Measurements from ENCODE around the gene PDSS1. TPM values are rescaled to one million over a fixed set of nuclear protein-coding genes. Genes with fewer than 3 reads are reported as not detected.
"Not testable (repeated sequence)": the region's sequence is repeated elsewhere in the genome, so short reads cannot be mapped to it uniquely, and the experiment has no call there.

The PDSS1 gene
- total and polyA plus RNA-seq, 3 experiments from 2014 or later, result 3.0 to 34.7 (median 32.0) TPM

- CTCF ChIA-PET, result no interaction called here
- no peak overlapping the region for H3K27ac Mint-ChIP-seq
Measured at GRCh38 chr10:26665080-26666048, 32.1 kb upstream of the PDSS1 start.

GRCh38 chr10:26675873-26676257, 21.6 kb upstream of the PDSS1 start:
- Histone ChIP-seq H3K9me3 (ENCODE audit: low read length) (no peaks in the 10 kb centered on the region), H3K4me1 (ENCODE audit: insufficient read depth, low read length) (no peaks in the 10 kb centered on the region), H3K36me3 (ENCODE audit: insufficient read depth, low read length) (no peaks in the 10 kb centered on the region), H3K27ac (ENCODE audit: low read depth, low read length) (no peak overlapping the region), H3K4me3 (ENCODE audit: low read length) (no peak overlapping the region), H3K27me3 (ENCODE audit: insufficient read depth, low read length, poor library complexity, severe bottlenecking) (no peaks in the 10 kb centered on the region)
- ChIA-PET POLR2A (no interaction called here), CTCF (no interaction called here)
- Mint-ChIP-seq H3K4me3 (no peak overlapping the region), H3K36me3 (no peaks in the 10 kb centered on the region), H3K9me3 (no peaks in the 10 kb centered on the region), H3K27ac (no peak overlapping the region), H3K27me3 (peaks cover 5 to 11% of the 10 kb centered on the region in 2 donors), H3K4me1 (no peaks in the 10 kb centered on the region)
- DNase-seq, result no peak

More at GRCh38 chr10:26665080-26666048, 32.1 kb upstream of the PDSS1 start:
- Mint-ChIP-seq H3K9me3 (peaks cover 0 to 7% (median 0%) of the 10 kb centered on the region in 5 donors), H3K36me3 (peaks cover 0 to 6% (median 0%) of the 10 kb centered on the region in 3 donors), H3K4me1 (no peaks in the 10 kb centered on the region), H3K4me3 (no peak overlapping the region), H3K27me3 (peaks cover 16 to 25% of the 10 kb centered on the region in 2 donors)
- Histone ChIP-seq H3K9me3 (ENCODE audit: low read length) (no peaks in the 10 kb centered on the region), H3K4me1 (ENCODE audit: insufficient read depth, low read length) (no peaks in the 10 kb centered on the region), H3K4me3 (ENCODE audit: low read length) (no peak overlapping the region), H3K27me3 (ENCODE audit: insufficient read depth, low read length, poor library complexity, severe bottlenecking) (peaks cover 4% of the 10 kb centered on the region), H3K27ac (ENCODE audit: low read depth, low read length) (no peak overlapping the region), H3K36me3 (ENCODE audit: insufficient read depth, low read length) (no peaks in the 10 kb centered on the region)
- DNase-seq, result no peak
- POLR2A ChIA-PET, result no interaction called here

GRCh38 chr10:26679588-26679987, 17.9 kb upstream of the PDSS1 start:
- H3K4me1 Mint-ChIP-seq, result peaks cover 9 to 13% (median 12%) of the 10 kb centered on the region in 3 donors
- POLR2A ChIA-PET, result no interaction called here
- peaks cover 5% of the 10 kb centered on the region in 2 donors for H3K27me3 Mint-ChIP-seq
- CTCF ChIA-PET, result interaction anchor here (0.9 to 1.3 kb wide), 2 partner anchors 46 to 48 kb away, joined by 4 read pairs; no protein-coding TSS in a partner anchor
- H3K27ac ChIP-seq (ENCODE audit: low read depth, low read length), result no peak overlapping the region
- no peak overlapping the region for H3K4me3 Mint-ChIP-seq
- no peak overlapping the region for H3K4me3 ChIP-seq (ENCODE audit: low read length)
- H3K4me1 ChIP-seq (ENCODE audit: insufficient read depth, low read length), result peaks cover 21% of the 10 kb centered on the region
- no peak overlapping the region for H3K27ac Mint-ChIP-seq
- DNase-seq, result no peak
- H3K9me3 Mint-ChIP-seq, result peaks cover 0 to 2% (median 0%) of the 10 kb centered on the region in 5 donors
- no peaks in the 10 kb centered on the region for H3K27me3 ChIP-seq (ENCODE audit: insufficient read depth, low read length, poor library complexity, severe bottlenecking)
- no peaks in the 10 kb centered on the region for H3K36me3 ChIP-seq (ENCODE audit: insufficient read depth, low read length)
- H3K9me3 ChIP-seq (ENCODE audit: low read length), result no peaks in the 10 kb centered on the region
- no peaks in the 10 kb centered on the region for H3K36me3 Mint-ChIP-seq

GRCh38 chr10:26681076-26681475, 16.4 kb upstream of the PDSS1 start:
- Histone ChIP-seq H3K27me3 (ENCODE audit: insufficient read depth, low read length, poor library complexity, severe bottlenecking) (no peaks in the 10 kb centered on the region), H3K4me1 (ENCODE audit: insufficient read depth, low read length) (peaks cover 25% of the 10 kb centered on the region), H3K4me3 (ENCODE audit: low read length) (no peak overlapping the region), H3K36me3 (ENCODE audit: insufficient read depth, low read length) (no peaks in the 10 kb centered on the region), H3K27ac (ENCODE audit: low read depth, low read length) (no peak overlapping the region), H3K9me3 (ENCODE audit: low read length) (no peaks in the 10 kb centered on the region)
- peaks cover 14 to 17% (median 17%) of the 10 kb centered on the region in 3 donors for H3K4me1 Mint-ChIP-seq
- no peaks in the 10 kb centered on the region for H3K36me3 Mint-ChIP-seq
- DNase-seq, result no peak
- H3K27ac Mint-ChIP-seq, result no peak overlapping the region
- H3K9me3 Mint-ChIP-seq, result peaks cover 0 to 2% (median 0%) of the 10 kb centered on the region in 5 donors
- peaks cover 11 to 18% of the 10 kb centered on the region in 2 donors for H3K27me3 Mint-ChIP-seq
- no peak overlapping the region for H3K4me3 Mint-ChIP-seq
- CTCF ChIA-PET, result no interaction called here
- POLR2A ChIA-PET, result no interaction called here

- H3K4me3 Mint-ChIP-seq, result not testable (repeated sequence)
Measured at GRCh38 chr10:26681971-26682370, 15.5 kb upstream of the PDSS1 start.

GRCh38 chr10:26682931-26683330, 14.6 kb upstream of the PDSS1 start:
- ChIA-PET POLR2A (no interaction called here), CTCF (interaction anchor here (0.8 to 1.5 kb wide), 4 partner anchors 14 to 347 kb away, joined by 3 to 5 read pairs (median 4); no protein-coding TSS in a partner anchor)
- Mint-ChIP-seq H3K36me3 (peaks cover 0 to 5% (median 0%) of the 10 kb centered on the region in 3 donors), H3K9me3 (peaks cover 0 to 2% (median 0%) of the 10 kb centered on the region in 5 donors), H3K27ac (peak overlapping the region in 6 of 8 donors; percentile 1 to 84 (median 70)), H3K27me3 (peaks cover 10 to 24% of the 10 kb centered on the region in 2 donors), H3K4me3 (no peak overlapping the region), H3K4me1 (peaks cover 14 to 17% (median 17%) of the 10 kb centered on the region in 3 donors)
- no peaks in the 10 kb centered on the region for H3K9me3 ChIP-seq (ENCODE audit: low read length)
- peak in 2 of 5 donors; percentile 36 to 83 for DNase-seq
- H3K36me3 ChIP-seq (ENCODE audit: insufficient read depth, low read length), result no peaks in the 10 kb centered on the region
- H3K27ac ChIP-seq (ENCODE audit: low read depth, low read length), result no peak overlapping the region
- H3K4me3 ChIP-seq (ENCODE audit: low read length), result no peak overlapping the region
- peaks cover 25% of the 10 kb centered on the region for H3K4me1 ChIP-seq (ENCODE audit: insufficient read depth, low read length)
- H3K27me3 ChIP-seq (ENCODE audit: insufficient read depth, low read length, poor library complexity, severe bottlenecking), result no peaks in the 10 kb centered on the region

More at GRCh38 chr10:26681971-26682370, 15.5 kb upstream of the PDSS1 start:
- CTCF ChIA-PET, result interaction anchor here (1.3 kb wide), 1 partner anchor 45 kb away, joined by 4 read pairs; no protein-coding TSS in a partner anchor
- Mint-ChIP-seq H3K27me3 (peaks cover 11 to 18% of the 10 kb centered on the region in 2 donors), H3K27ac (peak overlapping the region in 1 of 8 donors; percentile 33), H3K4me1 (peaks cover 14 to 17% (median 17%) of the 10 kb centered on the region in 3 donors)
- DNase-seq; H3K36me3 Mint-ChIP-seq; H3K27ac ChIP-seq (ENCODE audit: low read depth, low read length); H3K4me3 ChIP-seq (ENCODE audit: low read length); H3K9me3 Mint-ChIP-seq; H3K9me3 ChIP-seq (ENCODE audit: low read length); H3K36me3 ChIP-seq (ENCODE audit: insufficient read depth, low read length); H3K27me3 ChIP-seq (ENCODE audit: insufficient read depth, low read length, poor library complexity, severe bottlenecking); POLR2A ChIA-PET: not testable (repeated sequence)
- H3K4me1 ChIP-seq (ENCODE audit: insufficient read depth, low read length), result peaks cover 25% of the 10 kb centered on the region

GRCh38 chr10:26684667-26685264, 12.7 kb upstream of the PDSS1 start:
- H3K27me3 ChIP-seq (ENCODE audit: insufficient read depth, low read length, poor library complexity, severe bottlenecking); H3K27ac Mint-ChIP-seq; H3K27ac ChIP-seq (ENCODE audit: low read depth, low read length); H3K36me3 Mint-ChIP-seq; H3K9me3 ChIP-seq (ENCODE audit: low read length); H3K4me3 ChIP-seq (ENCODE audit: low read length); POLR2A ChIA-PET; H3K36me3 ChIP-seq (ENCODE audit: insufficient read depth, low read length); H3K9me3 Mint-ChIP-seq: not testable (repeated sequence)
- peak overlapping the region in 2 of 7 donors; percentile 9 to 28 for H3K4me3 Mint-ChIP-seq
- peaks cover 25% of the 10 kb centered on the region for H3K4me1 ChIP-seq (ENCODE audit: insufficient read depth, low read length)
- H3K27me3 Mint-ChIP-seq, result peaks cover 7 to 24% of the 10 kb centered on the region in 2 donors
- H3K4me1 Mint-ChIP-seq, result peaks cover 17 to 26% (median 25%) of the 10 kb centered on the region in 3 donors
- peak in 2 of 5 donors; percentile 25 to 54 for DNase-seq
- CTCF ChIA-PET, result interaction anchor here (0.7 kb wide), 1 partner anchor 10 kb away, joined by 3 read pairs; no protein-coding TSS in a partner anchor

Data from CD8-positive, alpha-beta memory T cell (primary cell).